Psoas muscle (tissue), 8 donors: ENCODE data around the gene ITGAD. TPM values are rescaled to one million over a fixed set of nuclear protein-coding genes. Genes with fewer than 3 reads are reported as not detected.
"Not testable (repeated sequence)": the region's sequence is repeated elsewhere in the genome, so short reads cannot be mapped to it uniquely, and the experiment has no call there.

Experiments used
- ATAC-seq, 4 donors: fragments of 200-7000 bp; cut with Tn5 transposase; one replicate each; pipeline ENCODE4 v1.9.1; 2020; ENCODE audit warnings: moderate library complexity in 3 of 4, mild to moderate bottlenecking in 2 of 4
- DNase-seq, 2 donors: peaks; one replicate each; pipeline ENCODE4 v3.0.0-alpha.2; 2020
- H3K27ac ChIP-seq: fragments of 200-600 bp; one replicate; pipeline ENCODE4 v1.8.0; 2022
- H3K27me3 ChIP-seq, 3 donors: fragments of 200-600 bp in 1 of 3; one replicate each; pipeline versions ENCODE4 v1.6.1 to v1.8.0; 2013 to 2022; ENCODE audit warnings: low read length in 2 of 3, mild to moderate bottlenecking in 2 of 3, moderate library complexity in 1 of 3; ENCODE audit not compliant: insufficient read depth in 3 of 3
- H3K36me3 ChIP-seq, 2 donors: fragments of 200-600 bp in 1 of 2; one replicate each; pipeline versions ENCODE4 v1.6.1 to v1.8.0; 2013 to 2022; ENCODE audit warnings: low read depth in 1 of 2, mild to moderate bottlenecking in 1 of 2, moderate library complexity in 1 of 2; ENCODE audit not compliant: insufficient read depth in 1 of 2
- H3K4me1 ChIP-seq: fragments of 200-600 bp; one replicate; pipeline ENCODE4 v1.8.0; 2022
- H3K4me3 ChIP-seq: fragments of 200-600 bp; one replicate; pipeline ENCODE4 v1.8.0; 2022; ENCODE audit warnings: mild to moderate bottlenecking
- H3K9me3 ChIP-seq: fragments of 200-600 bp; one replicate; pipeline ENCODE4 v1.8.0; 2022
- CTCF ChIP-seq: fragments of 200-600 bp; IDR thresholded peaks from one replicate; pipeline ENCODE4 v1.8.0; 2022; ENCODE audit warnings: antibody characterized with exemption
- WGBS, 3 donors: extraction: QIAGEN DNeasy Blood & Tissue Kit; methylation state at CpG; one replicate each; pipeline versions ENCODE4 v1.1.6 to v1.1.7; 2013; 5-methylcytosine and 5-hydroxymethylcytosine counted together
- intact Hi-C, 2 donors: fragments of 100-400 bp; cut with DNase I; formaldehyde crosslinking; loops; one replicate each; pipeline versions ENCODE4 v1.11.0 to v1.14.2; 2022
- polyA plus RNA-seq, 3 donors: library from polyadenylated mRNA; stranded (reverse); fragments of 200-250 nt; gene quantifications; one replicate each; pipeline ENCODE4 v1.2.3, GENCODE V29; 2013
- total RNA-seq, 4 donors: library from RNA; stranded (reverse); fragmentation: NEBNext Ultra II Directional in 2 of 4; extraction: Animal tissue kit (Norgen Biotek cat#: 25700) in 2 of 4; gene quantifications; one replicate each; pipeline versions ENCODE4 v1.2.1 to v1.2.4, GENCODE V29; 2021 to 2023
- donor health status: healthy with polysubstance abuse.
- donor health status: DM: no; HTN: no; CAD: no; lungs with moderate emphysema.
- donor health status: Bipolar disorder and iron deficiency.
- donor health status: healthy.
- donor health status: DM: yes; HTN: yes; CAD: no.
- donor health status: DM: no; HTN: no; CAD: no.
- donor health status: DM: no; HTN: no; CAD: no.
- donor health status: DM: yes; HTN: yes; CAD: no.

Gene ITGAD
- total and polyA plus RNA-seq, 7 donors: 0.01 to 0.42 (median 0.06) TPM; not detected in 3

GRCh38 chr16:31439519-31439918, 46.4 kb downstream of the ITGAD start:
- DNase-seq (no peak), ATAC-seq (no peak)
- Histone ChIP-seq H3K27me3 (no peaks in the 10 kb centered on the region), H3K9me3 (no peaks in the 10 kb centered on the region), H3K4me1 (peaks cover 19% of the 10 kb centered on the region), H3K4me3 (no peak overlapping the region), H3K27ac (peak overlapping the region; percentile 21), H3K36me3 (no peaks in the 10 kb centered on the region)
- no peak for TF ChIP-seq CTCF
- intact Hi-C loops: no loop called here
- 64 to 87% (median 72%) methylated on average over 3 of the region's 3 CpGs for WGBS, 3 donors

GRCh38 chr16:31440516-31441184, 47.5 kb downstream of the ITGAD start:
- 34 to 48% (median 43%) methylated on average over 4 of the region's 4 CpGs for WGBS, 3 donors
- intact Hi-C loops: loop anchor here (5.0 kb wide), 2 partner anchors 223 to 453 kb away; partner anchors contain the start of genes HSD3B7 (in 1 of the 2) and PYDC1 (in 1 of the 2)
- Histone ChIP-seq H3K9me3 (no peaks in the 10 kb centered on the region), H3K36me3 (no peaks in the 10 kb centered on the region), H3K4me3 (no peak overlapping the region), H3K27me3 (no peaks in the 10 kb centered on the region), H3K4me1 (peaks cover 19% of the 10 kb centered on the region), H3K27ac (peak overlapping the region; percentile 94)
- DNase-seq (peak in 1 of 2 donors; percentile 3), ATAC-seq (no peak)
- no peak for TF ChIP-seq CTCF

- peaks cover 19% of the 10 kb centered on the region for H3K4me1 ChIP-seq
- no peaks in the 10 kb centered on the region for H3K36me3 ChIP-seq
- intact Hi-C loops: loop anchor here (2.0 to 5.0 kb wide), 3 partner anchors 225 to 457 kb away; partner anchors contain the start of genes HSD3B7 (in 2 of the 2) and PYDC1 (in 1 of the 2)
- DNase-seq (peak in 1 of 2 donors; percentile 52), ATAC-seq (no peak)
- no peak for TF ChIP-seq CTCF
- WGBS, 3 donors: 65 to 69% (median 67%) methylated on average over 22 to 34 of the region's 34 CpGs
- H3K27me3 ChIP-seq: no peaks in the 10 kb centered on the region
- H3K9me3 ChIP-seq: no peaks in the 10 kb centered on the region
- H3K4me3 ChIP-seq: peak overlapping the region; percentile 87
- H3K27ac ChIP-seq: peak overlapping the region; percentile 94
These were observed 48.8 kb downstream of the ITGAD start for GRCh38 chr16:31441956-31442355.

- H3K4me1 ChIP-seq, H3K36me3 ChIP-seq, H3K4me3 ChIP-seq, H3K27ac ChIP-seq, H3K27me3 ChIP-seq, H3K9me3 ChIP-seq, intact Hi-C loops, ATAC-seq: not testable (repeated sequence)
- DNase-seq: peak in 1 of 2 donors; percentile 6
- 79 to 80% (median 80%) methylated on average over 6 of the region's 6 CpGs for WGBS, 3 donors
These were observed 52.8 kb downstream of the ITGAD start for GRCh38 chr16:31445931-31446330.

GRCh38 chr16:31451201-31451600, 58.1 kb downstream of the ITGAD start:
- intact Hi-C loops: loop anchor here (5.0 to 10.0 kb wide), 2 partner anchors 236 to 344 kb away; partner anchors contain the start of genes BCKDK (in 1 of the 2), PYDC1 (in 1 of the 2) and TRIM72 (in 1 of the 2)
- Histone ChIP-seq H3K27me3 (no peaks in the 10 kb centered on the region), H3K36me3 (no peaks in the 10 kb centered on the region), H3K9me3 (no peaks in the 10 kb centered on the region), H3K4me3 (no peak overlapping the region), H3K4me1 (peaks cover 47% of the 10 kb centered on the region), H3K27ac (peak overlapping the region; percentile 100)
- DNase-seq (peak in 1 of 2 donors; percentile 23), ATAC-seq (no peak)
- no peak for TF ChIP-seq CTCF
- 81 to 90% (median 83%) methylated on average over 5 of the region's 5 CpGs for WGBS, 3 donors
